HG02943 (cell line): Measurements from ENCODE around the gene CES1.
"Not testable (repeated sequence)": the region's sequence is repeated elsewhere in the genome, so short reads cannot be mapped to it uniquely, and the experiment has no call there.

Source experiments
- ATAC-seq: cut with Tn5 transposase; IDR thresholded peaks from one replicate; pipeline ENCODE4 v1.9.1; 2021; ENCODE audit warnings: mild to moderate bottlenecking, low read depth, moderate library complexity; ENCODE audit not compliant: unreplicated experiment

CES1 gene

DNA sequence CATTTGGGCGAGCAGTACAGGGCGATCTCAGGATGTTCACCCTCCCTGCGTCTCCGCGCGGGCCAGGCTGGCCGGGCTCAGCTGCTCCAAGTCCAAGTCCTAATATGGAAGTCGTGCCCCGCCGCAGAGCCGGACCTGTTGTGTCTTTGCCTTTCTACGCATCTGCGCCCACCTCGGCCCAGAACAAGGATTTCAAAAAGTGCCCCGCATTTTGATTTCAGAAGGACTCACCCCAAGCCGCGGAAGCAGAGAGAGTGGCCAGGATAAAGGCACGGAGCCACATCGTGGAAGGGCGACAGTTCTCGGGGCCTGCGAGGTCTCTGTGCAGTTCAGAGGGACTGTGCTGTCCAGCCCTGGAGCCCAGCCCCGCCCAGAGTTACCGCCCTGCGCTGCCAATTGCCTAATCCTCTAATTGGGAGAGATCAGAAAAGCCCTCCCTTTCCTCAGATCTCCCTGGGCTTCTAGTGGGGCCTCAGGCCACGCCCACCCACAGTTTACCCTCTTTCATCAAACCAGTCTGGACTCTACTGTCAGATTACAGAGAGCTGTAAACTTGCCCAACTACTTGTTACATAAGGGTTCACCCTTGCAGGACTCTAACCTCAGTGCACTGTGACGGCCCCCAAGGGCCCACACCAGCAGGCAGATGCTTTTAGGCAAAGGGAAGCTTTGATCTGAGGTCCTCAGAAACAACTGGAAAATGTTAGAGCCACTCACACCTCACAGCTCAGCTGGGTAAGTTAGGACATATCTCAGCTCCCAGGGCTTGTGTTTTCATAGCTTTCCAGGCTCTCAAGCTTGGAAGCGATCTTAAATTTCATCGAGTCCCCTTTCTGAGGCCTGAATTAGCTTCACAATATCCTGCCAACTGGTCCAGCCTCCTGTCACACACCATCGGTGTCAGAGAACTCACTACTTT, at the start of gene CES1:
Gene CES1 (minus strand): TSS at position 324 of the 919 bp plus-strand sequence. CDS start 41 bp downstream, at position 283.
- no peak for ATAC-seq

DNA sequence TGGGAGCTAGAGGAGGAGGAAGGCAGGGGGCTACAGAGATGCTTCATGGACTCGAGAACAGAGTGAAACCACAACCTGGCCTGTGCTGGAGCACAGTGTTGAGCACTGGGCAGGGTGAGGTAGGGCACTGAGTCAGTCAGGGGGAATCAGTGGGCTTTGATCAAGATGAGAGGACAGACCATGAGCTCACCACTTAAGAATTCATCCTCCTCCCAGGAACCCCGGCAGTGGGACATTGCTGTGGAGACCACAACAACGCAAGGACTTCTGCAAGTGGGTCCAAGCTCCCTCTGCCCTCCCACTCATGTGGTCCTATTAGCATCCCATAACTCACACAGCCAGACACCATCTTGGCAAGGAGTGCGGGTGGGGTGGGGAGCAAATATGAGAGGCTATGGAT, 44.0 kb upstream of the CES1 start:
- no peak for ATAC-seq

DNA sequence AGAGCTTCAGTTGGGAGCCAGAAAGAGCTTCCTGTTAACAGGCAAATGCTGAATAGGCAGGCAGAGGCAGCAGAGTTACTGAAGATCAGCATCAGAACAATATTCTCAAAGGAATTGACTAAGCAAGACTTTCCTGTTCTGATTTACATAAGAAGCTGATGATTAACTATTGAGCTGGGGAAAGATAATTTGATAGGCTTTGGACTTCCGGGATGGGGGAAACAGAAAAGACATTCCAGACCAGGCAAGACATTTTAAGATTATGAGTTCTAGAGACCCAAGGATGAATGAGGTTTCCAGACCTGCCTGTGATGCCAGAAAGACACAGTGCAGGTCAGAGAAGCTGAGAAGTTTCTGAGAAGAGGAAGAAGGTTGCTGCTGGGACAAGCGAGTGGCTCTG, 42.4 kb upstream of the CES1 start, which contains the start of gene CES5A:
Gene CES5A (minus strand): TSS at position 101 of the 400 bp plus-strand sequence. CDS start 152 bp downstream, outside the sequence.
- no peak for ATAC-seq

DNA sequence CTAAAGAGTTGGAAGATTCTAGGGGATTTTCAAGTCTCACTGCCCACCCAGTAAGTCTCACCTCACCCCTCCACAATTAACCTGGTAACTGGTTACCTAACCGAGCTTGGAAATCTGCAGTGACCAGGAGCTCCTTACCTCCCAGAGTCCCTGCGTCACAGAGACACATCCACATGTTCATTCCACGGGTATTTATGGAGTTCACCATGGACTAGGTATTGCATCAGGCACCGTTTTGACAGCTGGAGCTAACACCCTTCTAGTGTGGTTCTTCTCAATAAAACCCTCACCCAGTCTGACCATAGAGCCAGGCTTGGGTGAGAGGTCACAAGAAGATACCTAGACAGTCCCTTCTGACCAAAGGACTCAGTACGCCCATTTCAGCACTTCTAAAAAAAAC, 40.2 kb upstream of the CES1 start:
- no peak for ATAC-seq

DNA sequence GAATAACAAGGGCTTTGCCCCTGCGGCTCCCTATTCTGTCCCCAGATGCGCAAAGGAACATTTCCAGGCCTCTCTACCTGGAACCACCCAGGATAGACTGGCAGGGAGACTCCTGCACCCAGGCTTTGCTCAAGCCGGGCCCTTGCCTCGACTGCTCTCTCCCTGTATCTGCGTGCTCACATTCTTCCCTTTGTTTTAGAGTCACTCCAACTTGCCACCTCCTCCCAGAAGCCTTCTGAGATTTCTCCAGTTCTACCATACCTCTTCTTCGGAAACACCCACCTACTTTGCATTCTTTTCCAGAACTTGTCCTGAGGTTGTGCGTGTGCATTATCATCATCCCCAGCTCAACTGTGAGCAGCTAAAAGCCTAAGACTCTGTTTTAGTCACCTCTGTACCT, 39.2 kb upstream of the CES1 start:
- no peak for ATAC-seq

DNA sequence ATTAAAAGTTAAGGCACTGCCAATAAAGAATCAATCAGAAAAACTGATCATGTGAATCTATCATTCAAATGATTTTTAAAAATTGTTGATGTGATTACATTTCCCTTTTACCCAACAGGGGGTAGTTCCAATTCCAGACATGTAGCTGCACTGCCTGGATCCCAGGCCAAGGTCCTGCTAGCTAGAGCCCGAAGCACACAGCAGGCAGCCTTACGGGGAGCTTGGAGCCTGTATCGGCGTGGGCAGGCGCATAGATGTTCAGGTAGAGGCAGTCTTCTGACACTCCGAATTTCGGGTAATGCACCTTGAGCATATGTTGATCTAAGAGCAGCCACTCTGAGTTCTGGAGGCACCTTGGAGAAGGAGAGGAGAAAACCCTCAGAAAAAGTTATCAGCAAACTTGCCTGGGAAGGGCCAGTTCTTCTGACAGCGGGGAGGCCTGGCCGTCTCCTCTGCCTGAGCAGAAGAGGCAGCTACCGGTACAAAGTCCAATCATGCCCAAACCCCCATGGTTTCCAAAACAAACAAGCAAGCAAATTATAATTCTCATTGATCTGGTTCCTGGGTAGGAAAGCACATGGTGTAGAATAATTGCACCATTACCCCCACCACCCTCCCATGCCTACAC, 38.6 kb upstream of the CES1 start:
- ATAC-seq = no peak

DNA sequence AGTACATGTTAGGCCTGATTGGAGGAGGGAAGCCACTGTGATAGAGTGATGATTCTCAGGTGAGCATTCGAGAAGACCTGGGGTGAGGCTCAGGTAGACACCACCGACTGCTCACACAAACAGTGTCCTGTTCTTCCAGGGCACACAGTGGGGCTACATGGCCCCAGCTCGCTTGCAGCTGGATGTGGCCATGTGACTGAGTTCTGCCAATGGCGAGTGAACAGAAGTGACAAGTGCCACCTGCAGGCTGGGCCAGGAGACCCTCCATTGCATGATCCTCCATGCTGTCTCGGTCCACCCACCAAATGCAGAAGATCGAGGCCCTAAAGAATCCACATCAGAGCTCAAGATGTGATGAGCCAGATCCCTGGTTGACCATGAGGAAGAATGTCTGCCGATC, 36.1 kb upstream of the CES1 start:
- no peak for ATAC-seq

DNA sequence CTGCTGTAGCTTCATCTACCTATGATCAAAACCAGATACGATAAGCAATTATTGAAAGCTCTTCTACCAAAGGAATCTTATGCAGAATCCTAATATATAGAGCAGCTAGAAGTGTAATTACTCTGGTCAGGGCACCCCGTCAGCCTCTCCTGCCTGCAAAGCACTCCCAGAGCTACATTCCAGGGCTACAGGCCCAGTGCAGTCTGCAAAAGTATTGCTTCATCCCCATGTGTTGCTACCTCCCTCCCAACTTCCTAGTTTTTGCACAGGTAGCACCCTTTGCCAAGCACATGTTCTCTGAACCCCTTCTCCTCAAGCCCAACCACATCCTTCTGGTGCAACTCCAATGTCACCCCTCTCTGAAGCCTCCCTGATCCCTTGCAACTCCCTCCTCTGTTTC, 35.2 kb upstream of the CES1 start:
- no peak for ATAC-seq

DNA sequence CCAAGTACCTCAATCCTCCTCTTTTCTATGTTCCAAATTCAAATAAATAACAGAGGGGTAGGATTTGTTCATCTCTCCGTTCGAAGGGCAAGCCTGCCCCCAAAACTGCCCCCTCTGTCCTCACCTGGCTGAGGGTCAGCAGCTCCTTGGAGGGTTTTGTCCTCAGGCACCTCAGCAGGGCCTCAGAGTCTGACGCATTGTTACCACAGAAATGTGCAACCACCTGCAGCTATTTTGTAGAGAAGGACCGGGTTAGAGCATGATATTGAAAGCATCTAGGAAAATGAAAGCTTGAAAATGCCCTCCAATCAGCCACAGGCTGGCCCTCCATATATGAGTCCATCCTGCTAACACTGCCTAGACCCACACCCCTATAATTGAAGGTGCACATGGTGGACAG, 28.4 kb upstream of the CES1 start:
- no peak for ATAC-seq

DNA sequence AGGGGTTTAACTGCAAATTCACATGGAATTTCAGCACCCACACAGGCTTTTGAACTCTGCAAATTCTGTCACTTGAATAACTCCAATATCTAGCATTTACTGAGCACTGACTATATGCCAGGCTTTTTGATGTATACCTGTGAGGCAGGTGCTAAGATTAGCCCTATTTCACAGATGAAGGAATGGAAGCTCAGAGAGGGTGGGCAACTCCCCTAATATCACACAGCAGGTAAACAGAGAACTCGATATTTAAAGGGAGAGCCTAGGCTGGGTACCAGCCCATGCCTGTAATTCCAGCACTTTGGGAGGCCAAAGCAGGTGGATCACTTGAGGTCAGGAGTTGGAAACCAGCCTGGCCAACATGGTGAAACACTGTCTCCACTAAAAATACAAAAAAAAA, 24.8 kb upstream of the CES1 start:
- ATAC-seq = not testable (repeated sequence)

DNA sequence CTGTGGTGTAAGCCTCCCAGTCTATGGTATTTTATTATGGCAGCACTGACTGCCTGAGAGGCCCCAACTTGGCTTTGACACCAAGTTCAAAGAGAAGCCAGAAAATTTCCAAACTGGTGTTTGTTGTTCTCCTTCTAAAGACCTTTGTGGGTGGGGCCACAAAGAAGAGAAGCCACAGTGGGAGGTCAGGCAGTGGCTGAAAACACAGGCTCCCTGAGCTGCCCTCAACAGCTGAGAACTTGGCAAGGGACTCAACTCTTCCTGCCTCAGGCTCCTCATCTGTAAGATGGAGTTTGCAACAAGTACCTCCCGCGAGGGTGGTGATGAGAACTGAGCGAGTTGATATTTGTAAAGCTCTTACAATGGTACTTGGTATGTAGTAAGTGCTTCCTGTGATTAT, 24.1 kb upstream of the CES1 start:
- no peak for ATAC-seq

DNA sequence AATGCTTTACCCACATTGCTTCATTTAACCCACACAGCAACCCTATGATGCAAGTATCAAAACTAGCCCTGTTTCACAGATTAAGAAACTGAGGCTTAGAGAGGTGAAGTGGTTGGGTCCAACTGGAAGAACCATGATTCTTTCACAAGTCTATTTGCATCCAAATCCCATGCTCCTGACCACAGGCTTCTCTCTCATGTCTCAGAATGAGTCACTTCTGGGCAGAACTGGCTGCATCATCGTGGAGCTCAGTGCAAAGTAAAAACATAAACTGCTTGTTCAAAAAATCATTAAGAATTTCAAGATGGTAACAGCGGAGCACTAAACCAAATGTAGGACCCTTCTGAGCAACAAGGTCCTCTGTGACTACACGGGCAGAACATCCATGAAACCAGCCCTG, 20.2 kb upstream of the CES1 start:
- no peak for ATAC-seq

DNA sequence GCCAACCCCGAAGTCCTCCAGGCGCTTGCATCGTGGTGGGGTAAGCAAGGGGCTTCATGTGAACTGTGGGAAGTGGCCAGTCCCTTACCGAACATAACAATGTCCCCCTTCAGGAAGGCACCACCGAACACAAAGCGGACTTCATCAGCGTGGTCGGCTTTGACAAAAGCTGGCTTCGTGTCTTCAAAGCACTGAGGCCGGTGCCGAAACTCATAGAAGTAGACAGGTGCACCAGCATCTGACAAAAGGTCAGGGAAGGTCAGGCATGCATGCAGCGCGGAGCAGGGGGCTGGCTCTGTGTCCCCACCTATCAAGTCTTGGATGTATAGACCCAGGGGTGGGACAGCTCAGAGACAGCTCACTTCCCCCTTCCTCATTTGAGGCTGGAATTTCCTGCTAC, 16.6 kb upstream of the CES1 start:
- ATAC-seq = no peak

DNA sequence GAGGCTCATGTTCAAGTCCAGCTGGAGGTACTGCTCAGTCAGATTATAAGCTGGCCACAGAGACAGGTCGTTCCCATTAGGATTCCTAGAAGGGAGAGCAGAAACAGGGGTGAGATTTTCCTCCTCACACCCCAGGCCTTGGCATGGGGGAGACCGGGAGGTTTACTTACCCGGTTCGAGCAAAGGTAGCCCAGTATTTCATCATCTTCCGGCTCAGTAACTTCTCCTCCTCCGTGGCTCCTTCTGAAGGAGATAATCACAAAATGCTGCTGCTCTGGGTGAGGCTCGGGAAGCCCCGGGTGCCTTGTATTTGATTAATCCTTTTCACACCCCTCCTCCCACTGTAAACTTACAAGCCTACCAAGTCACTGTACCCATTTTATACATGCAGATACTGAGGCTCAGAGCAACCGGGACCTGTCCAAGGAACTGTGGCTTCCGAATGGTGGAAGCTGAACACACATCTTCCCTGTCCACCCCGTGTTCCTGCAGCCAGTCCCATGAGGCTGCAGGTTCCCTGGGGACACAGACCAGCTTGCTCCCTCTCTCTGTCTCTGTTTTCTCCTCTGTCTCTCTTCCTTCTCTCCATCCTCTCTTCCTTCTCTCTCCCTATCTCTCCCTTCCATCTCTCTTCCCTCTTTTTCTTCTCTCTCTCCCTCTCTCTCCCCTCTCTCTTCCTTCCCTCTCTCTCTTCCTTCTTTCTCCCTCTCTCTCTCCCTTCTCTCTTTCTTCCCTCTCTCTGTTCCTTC, 13.9 kb upstream of the CES1 start:
- ATAC-seq = no peak

DNA sequence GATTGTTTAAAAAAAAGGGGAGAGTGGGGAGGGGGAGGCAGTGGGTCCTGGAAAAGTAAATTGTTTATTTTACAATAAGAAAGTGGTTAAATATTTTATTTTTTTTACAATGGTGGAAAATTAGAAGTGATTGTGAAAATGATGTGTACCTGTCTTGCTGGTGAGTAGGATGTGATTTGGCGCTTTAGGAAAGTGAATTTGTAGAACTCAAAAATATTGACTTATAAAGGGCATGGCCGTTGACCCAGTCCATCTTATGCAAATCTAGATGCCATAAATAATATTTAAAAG, 10.2 kb upstream of the CES1 start:
- ATAC-seq = no peak

DNA sequence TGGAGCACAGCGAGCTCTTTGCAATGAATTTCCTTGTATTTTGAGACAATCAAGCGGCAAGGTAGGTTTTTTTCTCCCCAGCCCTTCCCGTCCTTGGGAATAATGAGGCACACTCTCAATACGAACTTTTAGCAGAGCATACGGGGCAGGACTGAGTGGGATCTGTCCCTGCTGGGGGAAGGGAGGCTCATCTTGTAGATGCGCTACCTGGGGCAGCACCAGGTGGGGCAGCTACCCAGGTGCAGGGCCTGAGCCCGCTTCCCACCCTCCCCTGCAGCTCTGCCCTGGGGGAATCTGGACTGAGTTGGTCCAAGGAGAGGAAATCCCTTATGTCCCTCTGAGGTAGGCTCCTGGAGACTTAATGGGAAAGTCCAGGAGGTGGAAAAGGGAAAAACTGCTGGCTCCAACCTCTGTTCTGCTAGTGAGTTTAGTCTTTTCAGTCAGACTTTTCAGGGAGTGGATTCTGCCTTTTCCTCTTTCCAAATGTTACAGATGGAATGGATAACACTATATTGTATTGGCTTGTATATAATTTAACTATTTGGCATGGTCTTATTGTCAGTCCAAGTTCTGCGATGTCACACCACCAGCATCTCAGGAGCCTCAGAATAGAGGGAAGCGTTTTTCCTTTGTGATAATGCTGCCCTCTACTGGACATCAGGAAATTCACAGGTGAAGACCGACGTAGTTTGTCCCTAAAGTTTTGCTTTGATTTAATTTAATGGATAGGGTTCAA, 9.6 kb upstream of the CES1 start:
- no peak for ATAC-seq

DNA sequence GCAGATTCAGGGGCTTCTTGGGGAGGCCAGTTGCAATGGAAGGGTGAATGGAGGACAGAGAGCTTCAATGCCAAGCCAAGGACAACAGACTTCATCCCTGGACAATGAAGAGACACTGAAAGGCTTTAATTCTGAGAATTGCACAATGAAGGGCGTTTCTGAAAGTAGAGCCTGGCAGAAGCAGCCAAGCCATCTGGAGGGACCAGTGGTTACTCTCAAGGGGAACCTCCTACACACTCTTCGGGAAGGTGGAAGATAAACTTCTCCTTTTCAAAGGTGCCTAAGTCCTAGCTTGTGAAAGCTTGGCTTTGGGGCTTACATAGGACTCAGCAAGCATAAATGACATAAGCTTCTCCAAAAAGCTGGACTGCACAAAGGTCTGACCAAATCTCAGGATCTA, 6.2 kb upstream of the CES1 start:
- ATAC-seq = no peak

DNA sequence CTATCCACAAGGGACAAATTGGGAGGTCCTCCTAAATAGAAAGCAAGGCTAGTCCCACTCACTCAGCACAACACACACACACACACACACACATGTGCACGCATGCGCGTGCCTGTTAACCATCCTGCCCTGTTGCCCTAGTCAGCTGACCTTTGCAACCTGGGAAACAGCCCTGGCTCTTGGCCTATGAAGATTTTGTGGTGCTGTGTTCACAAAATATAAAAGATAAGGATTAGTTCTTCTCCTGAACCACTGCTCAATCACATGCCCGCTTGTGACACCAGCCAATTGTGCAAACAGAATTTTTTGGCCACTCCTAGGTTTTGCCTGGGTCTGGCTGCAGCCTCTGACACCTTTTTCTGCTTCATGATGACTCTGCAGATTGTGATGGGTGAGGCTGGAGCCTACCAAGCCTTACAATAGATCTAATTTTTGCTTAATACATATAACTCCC, 3.3 kb upstream of the CES1 start:
- no peak for ATAC-seq

DNA sequence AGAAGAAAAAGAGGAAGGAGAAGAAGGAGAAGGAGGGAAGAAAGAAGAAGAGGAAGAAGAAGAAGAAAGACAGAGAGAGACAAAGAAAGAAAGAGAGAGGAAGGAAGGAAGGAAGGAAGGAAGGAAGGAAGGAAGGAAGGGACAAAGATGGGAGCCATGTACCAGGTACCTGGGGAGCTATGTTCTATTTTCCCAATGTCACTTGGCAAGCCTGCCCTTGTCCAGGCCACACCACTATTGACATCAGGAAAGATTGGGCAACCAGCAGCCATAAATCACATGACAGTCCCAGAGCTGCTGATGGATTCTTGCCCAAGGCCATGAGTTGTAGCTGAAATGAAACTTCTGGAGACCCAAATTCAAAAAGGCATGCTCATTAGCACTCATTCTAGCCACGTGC, 2.7 kb upstream of the CES1 start:
- ATAC-seq = no peak

DNA sequence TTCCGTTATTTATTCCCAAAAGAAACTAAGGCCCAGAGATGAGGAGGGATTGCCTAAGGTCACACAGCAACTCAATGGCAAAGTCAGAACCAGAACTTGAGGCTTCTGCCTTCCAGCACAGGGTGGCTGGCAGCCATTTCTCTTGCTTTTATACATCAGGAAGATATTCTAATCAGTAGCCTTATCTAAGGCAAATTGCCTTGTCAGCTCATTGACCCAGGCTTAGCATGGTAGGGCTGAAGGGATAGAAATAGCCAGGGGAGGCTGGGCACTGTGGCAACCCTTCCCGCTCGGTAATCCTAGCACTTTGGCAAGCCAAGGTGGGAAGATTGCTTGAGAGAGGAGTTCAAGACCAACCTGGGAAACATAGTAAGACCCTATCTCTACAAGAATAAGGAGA, 2.3 kb upstream of the CES1 start:
- ATAC-seq = not testable (repeated sequence)

DNA sequence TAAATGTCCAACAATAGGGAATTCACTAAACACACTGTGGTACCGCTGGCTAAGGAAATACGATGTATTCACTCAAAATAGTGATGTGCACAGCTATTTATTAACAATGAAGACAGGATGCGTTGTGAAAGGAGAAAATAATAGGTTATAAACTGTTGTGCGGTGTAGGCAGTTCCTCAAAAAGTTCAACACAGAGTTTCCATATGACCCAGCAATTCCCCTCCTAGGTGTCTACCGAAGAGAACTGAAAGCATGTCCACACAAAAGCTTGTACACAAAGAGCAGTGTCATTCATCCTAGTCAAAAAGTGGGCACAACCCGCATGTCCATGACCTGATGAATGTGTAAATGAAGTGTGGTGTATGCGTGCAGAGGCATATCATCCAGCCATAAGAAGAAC, 1.2 kb upstream of the CES1 start:
- no peak for ATAC-seq
